ENCODE measurements around the gene FOXN1. TPM values are rescaled to one million over a fixed set of nuclear protein-coding genes. Genes with fewer than 3 reads are reported as not detected.

FOXN1 gene
- total RNA-seq, 4 donors from 2014 or later: not detected

DNA sequence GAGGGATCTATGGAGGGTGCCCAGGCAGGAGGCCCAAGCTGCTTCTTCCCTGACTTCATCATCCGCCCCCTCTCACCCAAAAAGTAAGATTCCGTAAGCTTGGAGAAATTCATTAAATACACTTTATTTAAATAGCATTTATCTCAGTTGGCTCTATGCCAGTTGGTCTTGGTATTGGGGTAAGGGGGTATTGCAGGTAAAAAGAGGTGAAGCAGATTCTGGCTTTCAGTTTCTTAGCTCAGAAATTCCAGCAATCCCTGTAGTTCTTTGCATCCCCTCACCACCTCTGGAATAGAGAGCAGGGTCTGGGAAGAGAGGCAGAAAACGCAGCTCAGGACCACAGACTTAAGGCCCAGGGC lies 71.3 kb downstream of the FOXN1 start:
- WGBS, 2 donors: 71 to 89% methylated on average over 3 of the region's 3 CpGs
- no peaks in the 10 kb centered on the region for H3K27me3 ChIP-seq
- no peak for TF ChIP-seq POLR2A (IDR thresholded peaks at IDR 0.05)
- TF ChIP-seq EP300 (IDR thresholded peaks at IDR 0.05): no peak
- TF ChIP-seq CTCF (IDR thresholded peaks at IDR 0.05): no peak
- peak overlapping the region; percentile 55 to 82 (median 69) for H3K27ac ChIP-seq
- H3K36me3 ChIP-seq: peaks cover 0 to 10% (median 0%) of the 10 kb centered on the region in 3 donors
- H3K9me3 ChIP-seq: no peaks in the 10 kb centered on the region
- no peak for DNase-seq (ENCODE audit: low spot score in 2 of 2)
- peaks cover 0 to 28% (median 7%) of the 10 kb centered on the region in 4 donors for H3K4me1 ChIP-seq
- no peak overlapping the region for H3K4me3 ChIP-seq

GRCh38 chr17:28578246-28579195 lies 72.4 kb downstream of the FOXN1 start:
- Histone ChIP-seq H3K4me3 (no peak overlapping the region), H3K27ac (peak overlapping the region in 2 of 4 donors; percentile 42 to 82), H3K9me3 (no peaks in the 10 kb centered on the region), H3K36me3 (peaks cover 0 to 20% (median 0%) of the 10 kb centered on the region in 3 donors), H3K4me1 (peaks cover 0 to 21% (median 6%) of the 10 kb centered on the region in 4 donors), H3K27me3 (no peaks in the 10 kb centered on the region)
- no peak for TF ChIP-seq CTCF (IDR thresholded peaks at IDR 0.05)
- no peak for TF ChIP-seq EP300 (IDR thresholded peaks at IDR 0.05)
- DNase-seq (ENCODE audit: low spot score in 2 of 2): no peak
- 96 to 100% methylated on average over 8 of the region's 8 CpGs for WGBS, 2 donors

DNA sequence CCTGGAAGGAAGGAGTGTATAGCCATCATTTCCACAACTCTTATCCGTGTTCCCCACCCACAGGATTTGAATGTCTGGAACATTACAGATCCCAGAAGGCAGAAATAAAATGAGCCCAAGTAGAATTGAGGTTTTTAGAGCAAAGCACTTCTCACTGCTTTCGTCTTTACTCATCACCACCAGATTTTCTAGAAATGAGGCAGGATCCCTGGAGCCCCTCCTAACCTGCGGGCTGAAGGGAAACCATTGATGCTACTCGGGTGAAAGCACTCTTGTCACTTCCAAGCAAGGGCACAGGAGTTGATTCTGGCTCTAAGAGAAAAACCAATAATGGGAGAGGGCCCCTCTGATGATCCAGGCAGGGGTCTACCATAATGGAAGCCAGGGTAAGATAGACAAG lies 73.4 kb downstream of the FOXN1 start:
- Histone ChIP-seq H3K4me1 (peaks cover 0 to 21% (median 6%) of the 10 kb centered on the region in 4 donors), H3K9me3 (no peaks in the 10 kb centered on the region), H3K36me3 (peaks cover 0 to 21% (median 0%) of the 10 kb centered on the region in 3 donors), H3K27me3 (no peaks in the 10 kb centered on the region), H3K27ac (no peak overlapping the region), H3K4me3 (no peak overlapping the region)
- TF ChIP-seq POLR2A (IDR thresholded peaks at IDR 0.05): no peak
- TF ChIP-seq CTCF (IDR thresholded peaks at IDR 0.05): no peak
- DNase-seq (ENCODE audit: low spot score in 2 of 2): no peak
- 91 to 94% methylated on average over 4 of the region's 4 CpGs for WGBS, 2 donors

DNA sequence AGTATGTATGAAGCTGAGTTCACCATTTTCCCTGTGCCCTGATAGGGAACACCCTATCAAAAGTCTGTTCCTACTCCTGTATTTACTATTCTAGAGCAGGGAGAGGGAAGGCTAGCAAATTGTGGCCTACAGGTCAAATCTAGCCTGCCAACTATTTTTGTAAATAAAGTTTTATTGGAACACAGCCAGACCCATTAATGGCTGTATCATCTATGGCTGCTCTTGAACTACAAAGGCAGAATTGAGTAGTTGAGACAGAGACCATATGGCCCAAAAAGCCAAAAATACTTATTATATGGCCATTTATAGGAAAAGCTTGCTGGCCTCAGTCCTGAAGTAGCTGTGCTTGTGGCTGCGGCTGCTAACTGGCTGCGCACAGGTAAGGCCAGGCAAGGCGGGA lies 74.8 kb downstream of the FOXN1 start:
- WGBS, 2 donors: 94 to 100% methylated on average over 3 of the region's 3 CpGs
- no peak for DNase-seq (ENCODE audit: low spot score in 2 of 2)
- H3K4me1 ChIP-seq: peaks cover 0 to 12% (median 5%) of the 10 kb centered on the region in 4 donors
- H3K4me3 ChIP-seq: no peak overlapping the region
- H3K27ac ChIP-seq: no peak overlapping the region
- no peaks in the 10 kb centered on the region for H3K27me3 ChIP-seq
- H3K36me3 ChIP-seq: peaks cover 0 to 34% (median 0%) of the 10 kb centered on the region in 3 donors
- H3K9me3 ChIP-seq: no peaks in the 10 kb centered on the region
- no peak for TF ChIP-seq CTCF (IDR thresholded peaks at IDR 0.05)
- TF ChIP-seq EP300 (IDR thresholded peaks at IDR 0.05): no peak
- no peak for TF ChIP-seq POLR2A (IDR thresholded peaks at IDR 0.05)

DNA sequence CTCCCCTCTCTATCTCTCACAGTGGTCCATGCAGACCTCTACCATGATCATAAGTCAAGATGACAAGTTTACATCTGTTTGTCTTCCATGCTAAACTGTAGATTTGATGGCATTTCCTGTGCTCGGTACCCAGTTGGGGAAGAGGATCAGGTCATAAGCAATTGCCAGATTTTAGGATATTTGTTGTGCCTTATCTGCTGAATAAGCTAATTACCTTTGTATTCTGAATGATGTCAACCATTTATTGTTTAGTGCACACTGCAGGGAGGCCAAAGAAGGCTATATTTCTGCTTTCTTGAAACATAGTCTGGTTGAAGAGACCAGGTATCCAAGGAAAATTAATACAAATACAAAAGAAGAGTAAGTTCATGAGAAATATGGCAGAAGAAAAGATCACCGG lies 76.4 kb downstream of the FOXN1 start:
- DNase-seq (ENCODE audit: low spot score in 2 of 2): no peak
- Histone ChIP-seq H3K36me3 (peaks cover 0 to 36% (median 0%) of the 10 kb centered on the region in 3 donors), H3K27ac (no peak overlapping the region), H3K9me3 (no peaks in the 10 kb centered on the region), H3K4me3 (no peak overlapping the region), H3K27me3 (no peaks in the 10 kb centered on the region), H3K4me1 (peaks cover 0 to 1% (median 0%) of the 10 kb centered on the region in 4 donors)
- 94 to 98% methylated on average over 2 of the region's 2 CpGs for WGBS, 2 donors
- no peak for TF ChIP-seq EP300 (IDR thresholded peaks at IDR 0.05)
- TF ChIP-seq CTCF (IDR thresholded peaks at IDR 0.05): no peak
- TF ChIP-seq POLR2A (IDR thresholded peaks at IDR 0.05): no peak
